Keratinocyte (primary cell): ENCODE results near the gene S100PBP.

Experiments
- EZH2 ChIP-seq: IDR thresholded peaks from one replicate; pipeline ENCODE4 v1.6.1; 2012; ENCODE audit warnings: inconsistent platforms, mild to moderate bottlenecking, low read length, moderate library complexity
- TF ChIP-seq, protein P1 (sequence below), 3 experiments: IDR thresholded peaks in 1 of 3; conservative IDR thresholded peaks in 1 of 3; optimal IDR thresholded peaks in 1 of 3; 2 replicates in 2 of 3; 3 replicates in 1 of 3; pipeline versions ENCODE3 to v1.5.1; 2011; ENCODE audit warnings: low read length in 3 of 3, mild to moderate bottlenecking in 3 of 3, moderate library complexity in 2 of 3, control low read depth in 1 of 3, inconsistent platforms in 1 of 3; ENCODE audit not compliant: insufficient read depth in 2 of 3; ENCODE audit errors: extremely low read depth in 1 of 3

DNA sequence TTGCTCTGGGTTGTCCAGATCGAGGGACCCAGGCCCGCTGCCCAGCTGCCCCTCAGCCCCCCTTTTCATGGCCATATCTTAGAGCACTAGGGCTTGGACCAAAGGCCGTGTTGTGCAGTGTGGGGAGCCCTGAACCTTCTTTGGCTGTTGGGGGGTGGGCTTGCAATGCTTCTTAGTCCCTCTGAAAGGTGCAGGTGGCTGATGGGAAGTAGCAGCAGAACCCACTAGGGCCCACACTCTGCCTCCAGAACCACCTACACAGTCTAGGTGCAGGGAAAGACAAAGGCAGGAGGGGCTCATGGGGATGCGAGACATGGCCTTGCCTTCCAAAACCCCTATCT is 66.5 kb downstream of the S100PBP start:
- TF ChIP-seq, protein P1, sequence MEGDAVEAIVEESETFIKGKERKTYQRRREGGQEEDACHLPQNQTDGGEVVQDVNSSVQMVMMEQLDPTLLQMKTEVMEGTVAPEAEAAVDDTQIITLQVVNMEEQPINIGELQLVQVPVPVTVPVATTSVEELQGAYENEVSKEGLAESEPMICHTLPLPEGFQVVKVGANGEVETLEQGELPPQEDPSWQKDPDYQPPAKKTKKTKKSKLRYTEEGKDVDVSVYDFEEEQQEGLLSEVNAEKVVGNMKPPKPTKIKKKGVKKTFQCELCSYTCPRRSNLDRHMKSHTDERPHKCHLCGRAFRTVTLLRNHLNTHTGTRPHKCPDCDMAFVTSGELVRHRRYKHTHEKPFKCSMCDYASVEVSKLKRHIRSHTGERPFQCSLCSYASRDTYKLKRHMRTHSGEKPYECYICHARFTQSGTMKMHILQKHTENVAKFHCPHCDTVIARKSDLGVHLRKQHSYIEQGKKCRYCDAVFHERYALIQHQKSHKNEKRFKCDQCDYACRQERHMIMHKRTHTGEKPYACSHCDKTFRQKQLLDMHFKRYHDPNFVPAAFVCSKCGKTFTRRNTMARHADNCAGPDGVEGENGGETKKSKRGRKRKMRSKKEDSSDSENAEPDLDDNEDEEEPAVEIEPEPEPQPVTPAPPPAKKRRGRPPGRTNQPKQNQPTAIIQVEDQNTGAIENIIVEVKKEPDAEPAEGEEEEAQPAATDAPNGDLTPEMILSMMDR (optimal IDR thresholded peaks at IDR 0.05 in 1 of 3, IDR thresholded peaks at IDR 0.05 in 1 of 3, conservative IDR thresholded peaks at IDR 0.05 in 1 of 3; ENCODE audit: extremely low read depth in 1 of 3, insufficient read depth in 2 of 3, low read length in 3 of 3): no peak
- no peak for TF ChIP-seq EZH2
